Right forelimb (tissue), 1 donor: ENCODE measurements around the gene SLC51B.
"Not testable (repeated sequence)": the region's sequence is repeated elsewhere in the genome, so short reads cannot be mapped to it uniquely, and the experiment has no call there.

Experiments
- DNase-seq: peaks from one replicate; pipeline ENCODE4 v3.0.0-alpha.2; 2018

The SLC51B gene

GRCh38 chr15:65085990-65086679 lies 40.9 kb downstream of the SLC51B start:
- DNase-seq = no peak

- DNase-seq = no peak
Measured at GRCh38 chr15:65086680-65087111, 41.5 kb downstream of the SLC51B start.

DNA sequence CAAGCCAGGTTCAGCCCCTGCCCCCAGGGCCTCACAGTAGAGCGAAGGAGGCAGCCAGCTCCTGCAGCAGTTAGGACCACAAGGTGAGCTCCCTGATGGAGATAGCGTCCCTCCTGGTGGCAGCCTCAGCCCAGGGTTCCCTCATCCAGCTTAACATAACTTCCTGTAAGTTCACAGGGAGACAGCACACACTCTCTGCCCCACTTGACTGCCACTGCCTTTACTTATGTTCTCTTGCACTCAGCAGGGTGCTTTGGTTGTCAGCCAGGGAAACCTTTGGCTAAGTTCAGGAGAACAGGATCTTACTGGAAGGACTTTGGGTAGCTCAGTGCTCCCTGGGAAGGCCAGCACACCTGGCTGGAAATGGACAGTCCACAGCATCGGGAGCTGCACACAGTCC lies 42.2 kb downstream of the SLC51B start:
- DNase-seq = no peak

DNA sequence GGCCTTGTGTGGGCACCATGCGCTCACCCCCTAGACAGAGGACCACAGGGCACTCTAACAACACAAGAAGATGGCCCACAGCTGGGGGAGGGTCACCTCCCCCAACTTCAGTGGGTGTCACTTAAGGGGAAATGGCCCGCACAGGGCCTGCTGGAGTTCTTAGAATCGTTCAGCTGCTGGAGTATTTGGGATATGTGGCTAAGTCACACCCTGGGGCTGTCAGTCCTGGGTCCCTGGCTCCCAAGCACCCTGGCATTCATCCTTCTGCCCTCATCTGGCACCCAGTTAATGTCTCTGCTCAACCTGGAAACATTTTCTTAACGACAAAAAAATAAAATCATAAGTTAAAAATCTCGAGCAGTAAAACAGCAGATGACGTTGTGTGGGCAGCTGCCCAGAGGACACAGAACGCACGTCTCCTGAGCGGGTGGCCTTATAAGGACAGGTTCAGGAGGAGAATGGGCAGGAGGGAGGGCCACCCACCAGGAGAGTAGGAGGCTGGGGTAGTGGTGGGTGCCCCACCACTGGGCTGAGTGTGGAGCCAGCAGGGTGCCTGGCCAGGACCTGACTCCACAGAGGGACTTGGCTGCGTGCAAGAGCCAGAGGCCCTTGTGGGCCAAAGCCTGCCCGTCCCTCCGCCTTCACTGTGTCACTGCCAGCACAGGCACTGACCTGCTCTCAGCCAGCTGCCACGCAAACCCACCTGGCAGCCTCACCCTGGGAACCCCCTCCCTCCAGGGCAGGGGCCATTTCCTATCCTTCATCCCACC lies 42.9 kb downstream of the SLC51B start:
- DNase-seq = peak; percentile 62

- DNase-seq = no peak
Measured at GRCh38 chr15:65088643-65089021, 43.4 kb downstream of the SLC51B start.

GRCh38 chr15:65089206-65089824 lies 44.1 kb downstream of the SLC51B start:
- DNase-seq = no peak

DNA sequence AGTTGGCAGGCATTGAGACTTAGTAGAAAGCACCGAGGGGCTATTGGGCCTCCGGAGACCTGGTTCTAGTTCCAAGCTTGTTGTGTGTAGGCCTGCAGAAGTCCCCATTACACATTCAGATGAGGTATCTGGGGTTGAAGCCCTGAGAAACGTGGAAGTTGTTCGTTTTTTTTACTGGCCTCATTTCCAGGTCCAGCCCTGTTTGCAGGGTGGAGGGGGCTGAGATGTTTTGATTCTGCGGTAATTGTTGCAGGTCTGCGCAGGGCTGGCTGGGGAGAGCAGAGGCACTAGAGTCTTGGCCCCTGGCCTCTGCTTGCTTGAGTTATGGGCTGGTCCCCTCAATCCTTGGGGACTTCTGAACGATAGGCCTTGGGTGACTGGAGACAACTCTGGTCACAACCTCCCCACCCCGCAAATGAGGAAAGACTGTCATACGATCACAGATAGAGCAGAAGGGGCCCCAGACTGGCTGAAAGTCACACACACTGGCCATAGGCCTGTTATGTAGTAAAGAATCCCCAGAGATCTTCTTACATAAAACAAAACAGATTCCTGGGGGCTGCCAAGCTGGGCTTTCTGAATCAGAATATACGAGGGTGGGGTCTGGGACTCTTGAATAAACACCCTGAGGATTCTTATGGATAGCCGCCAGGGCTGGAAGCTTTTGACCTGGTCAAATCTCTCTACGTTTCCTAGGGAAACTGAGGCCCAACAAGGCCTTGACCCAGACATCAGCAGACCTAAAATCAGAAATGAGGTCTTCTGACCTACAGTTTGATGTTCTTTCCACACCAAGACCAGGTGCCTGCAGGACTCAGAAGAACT lies 47.0 kb downstream of the SLC51B start:
- no peak for DNase-seq

DNA sequence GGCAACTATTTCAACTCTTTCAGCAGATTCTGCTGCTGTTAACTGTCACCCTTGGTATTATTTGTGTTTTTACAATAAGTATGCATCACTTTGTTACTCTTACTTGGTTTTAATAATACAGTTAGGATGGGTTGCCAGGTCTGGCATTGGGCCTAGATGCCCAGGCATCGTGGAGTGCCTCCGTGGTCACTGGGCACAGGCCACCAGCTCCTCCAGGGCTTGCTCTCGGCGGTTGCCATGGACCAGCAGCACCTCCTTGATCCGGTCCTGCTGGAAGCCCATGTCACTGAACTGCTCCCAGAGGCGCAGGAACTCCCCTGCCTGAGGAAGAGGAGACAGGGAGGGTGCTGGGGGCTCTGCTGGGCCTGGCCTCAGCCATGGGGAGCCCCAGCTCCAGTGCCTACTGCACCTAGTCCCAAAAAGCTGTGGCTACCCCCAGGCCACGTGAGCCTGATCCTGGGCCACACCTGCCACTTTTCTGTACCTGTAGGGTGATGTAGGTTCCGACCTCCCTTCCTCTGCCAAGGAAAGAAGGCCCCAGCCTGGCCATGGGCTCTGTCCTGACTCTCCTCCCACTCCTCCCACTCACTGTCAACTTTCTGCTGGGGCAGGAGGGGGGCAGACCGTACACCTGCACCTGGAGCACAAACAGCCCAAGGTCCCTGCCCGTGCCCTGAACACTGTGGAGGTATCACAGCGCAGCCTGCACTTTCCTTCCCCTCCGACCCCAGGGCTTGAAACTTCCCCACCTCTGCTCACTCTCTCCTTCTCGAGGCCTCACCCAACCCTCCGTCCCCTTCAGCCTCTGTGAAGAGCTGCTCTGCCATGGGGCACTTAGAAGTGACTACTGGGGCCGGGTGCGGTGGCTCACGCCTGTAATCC lies 48.0 kb downstream of the SLC51B start:
- DNase-seq = no peak

GRCh38 chr15:65093793-65094170 lies 48.6 kb downstream of the SLC51B start:
- DNase-seq = not testable (repeated sequence)

DNA sequence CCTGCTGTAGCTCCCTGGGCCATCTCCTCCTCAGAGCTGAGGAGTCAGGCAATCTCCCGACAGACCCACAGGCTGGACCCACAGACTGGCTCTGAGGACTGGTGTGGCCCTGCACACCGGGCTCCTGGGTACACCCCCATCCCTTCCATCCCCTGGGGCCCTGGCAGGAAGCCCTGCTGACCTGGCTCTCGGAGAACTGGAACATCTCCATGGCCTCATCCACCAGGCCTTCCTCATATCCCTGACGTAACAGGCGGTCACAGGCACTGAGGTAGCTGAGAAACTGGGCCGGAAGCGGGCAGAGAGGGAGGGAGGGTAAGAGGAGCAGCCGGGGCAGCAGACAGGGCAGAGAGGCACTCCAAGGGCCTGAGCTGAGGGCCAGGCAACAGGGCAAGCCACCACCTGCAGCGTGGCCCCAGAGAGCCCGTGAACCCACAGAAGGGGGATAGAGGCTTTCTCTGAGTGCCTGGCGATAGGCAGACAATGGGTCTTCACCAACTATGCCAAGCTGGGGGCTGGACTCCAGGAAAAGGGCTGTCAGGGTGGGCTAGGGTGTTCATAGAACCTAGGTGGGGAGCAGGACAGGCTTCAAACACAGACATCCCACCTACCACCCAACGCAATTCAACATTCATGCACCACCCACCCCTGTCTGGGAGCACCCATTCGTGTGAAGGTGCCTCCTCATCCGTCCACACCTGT lies 49.3 kb downstream of the SLC51B start:
- DNase-seq = no peak

- no peak for DNase-seq
Measured at GRCh38 chr15:65095011-65095746, 50.0 kb downstream of the SLC51B start.

GRCh38 chr15:65095747-65096104 lies 50.5 kb downstream of the SLC51B start:
- no peak for DNase-seq

- no peak for DNase-seq
Measured at GRCh38 chr15:65096481-65097385, 51.5 kb downstream of the SLC51B start.

GRCh38 chr15:65097651-65098263 lies 52.6 kb downstream of the SLC51B start:
- DNase-seq = no peak

DNA sequence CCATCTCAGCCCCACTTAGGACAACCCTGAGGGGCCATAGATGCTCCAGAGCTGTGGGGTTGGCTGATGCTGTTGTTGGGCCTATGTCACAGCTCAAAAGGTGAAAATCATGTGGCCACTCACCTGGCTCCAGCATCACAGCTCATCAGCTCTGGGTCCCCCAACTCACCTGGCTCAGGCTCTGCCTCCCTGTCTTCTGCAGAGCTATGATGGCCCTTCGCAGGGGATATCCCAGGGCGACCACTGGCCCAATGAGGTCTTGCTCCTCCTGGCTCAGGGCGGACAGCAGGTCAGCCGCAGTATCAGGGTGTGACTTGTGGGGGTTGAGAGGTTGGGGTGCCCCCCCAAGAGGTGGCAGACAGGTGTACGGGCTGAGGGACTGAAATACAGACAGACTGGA lies 54.1 kb downstream of the SLC51B start:
- DNase-seq = no peak

DNA sequence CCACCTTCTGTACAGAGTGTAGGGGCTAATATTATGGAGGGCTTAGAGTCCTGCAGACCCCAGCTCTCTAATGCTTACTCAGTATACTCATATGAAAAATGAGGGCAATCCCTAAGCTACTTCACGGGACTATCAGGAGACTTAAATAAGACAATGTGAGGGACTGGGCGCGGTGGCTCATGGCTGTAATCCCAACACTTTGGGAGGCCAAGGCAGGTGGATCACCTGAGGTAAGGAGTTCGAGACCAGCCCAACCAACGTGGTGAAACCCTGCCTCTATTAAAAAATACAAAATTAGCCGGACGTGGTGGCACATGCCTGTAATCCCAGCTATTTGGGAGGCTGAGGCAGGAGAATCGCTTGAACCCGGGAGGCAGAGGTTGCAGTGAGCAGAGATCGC lies 54.6 kb downstream of the SLC51B start:
- DNase-seq = not testable (repeated sequence)

DNA sequence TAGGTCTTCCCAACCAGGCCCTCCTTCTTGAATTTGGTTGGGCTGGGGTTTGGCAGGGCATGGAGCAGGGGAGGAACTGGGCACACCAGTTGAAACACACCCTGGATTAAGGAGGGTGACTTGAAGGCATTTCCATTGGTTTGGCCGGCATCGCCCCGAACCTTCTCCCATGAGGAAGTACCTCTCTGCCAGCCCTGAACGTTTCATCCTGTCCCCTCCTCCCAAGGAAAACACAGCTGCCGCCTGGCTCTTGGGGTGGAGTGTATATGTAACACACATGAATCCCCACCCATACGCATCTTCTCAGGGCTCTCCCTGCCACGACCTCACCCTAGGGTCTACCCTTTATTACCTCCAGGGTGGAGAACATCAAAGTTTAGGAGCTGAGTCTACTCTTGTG lies 55.3 kb downstream of the SLC51B start:
- DNase-seq = no peak

DNA sequence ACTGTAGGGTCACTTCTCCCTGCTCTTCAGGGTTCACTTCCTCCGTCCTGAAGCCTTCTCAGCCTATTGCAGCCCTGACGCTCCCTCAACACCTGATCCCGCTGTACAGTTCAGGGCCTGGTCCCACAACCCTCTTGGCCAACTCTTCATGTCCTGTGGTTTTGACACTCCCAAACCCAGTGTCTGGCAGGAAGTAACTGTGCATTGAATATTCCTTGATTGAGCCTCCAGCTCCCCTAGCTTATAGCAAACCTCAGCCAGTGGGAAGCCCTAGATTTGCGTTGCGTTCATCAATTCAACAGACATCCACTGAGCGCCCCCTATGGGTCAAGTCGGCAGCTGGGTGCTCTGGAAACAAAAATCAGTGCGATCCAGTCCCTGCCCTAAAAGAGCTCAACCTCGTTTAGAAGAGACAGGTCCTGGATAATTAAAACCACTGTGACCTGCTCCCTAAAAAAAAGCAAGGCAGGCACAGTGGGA lies 56.3 kb downstream of the SLC51B start:
- DNase-seq = peak; percentile 89
